ENCODE data around the gene INPP5E.

INPP5E gene

GRCh38 chr9:136403538-136403914 is 36.1 kb downstream of the INPP5E start:
- DNase-seq (ENCODE audit: low spot score): no peak

GRCh38 chr9:136402067-136402466 is 37.6 kb downstream of the INPP5E start:
- DNase-seq (ENCODE audit: low spot score): no peak

GRCh38 chr9:136401173-136401922 is 38.3 kb downstream of the INPP5E start:
- DNase-seq (ENCODE audit: low spot score): no peak

- peak; percentile 86 for DNase-seq (ENCODE audit: low spot score)
Measured at GRCh38 chr9:136400038-136400834, 39.4 kb downstream of the INPP5E start, which contains the start of gene SNAPC4. Gene SNAPC4, minus strand, starts transcription at chr9:136400170. Its CDS starts 1,742 bp downstream, at chr9:136398428.

DNA sequence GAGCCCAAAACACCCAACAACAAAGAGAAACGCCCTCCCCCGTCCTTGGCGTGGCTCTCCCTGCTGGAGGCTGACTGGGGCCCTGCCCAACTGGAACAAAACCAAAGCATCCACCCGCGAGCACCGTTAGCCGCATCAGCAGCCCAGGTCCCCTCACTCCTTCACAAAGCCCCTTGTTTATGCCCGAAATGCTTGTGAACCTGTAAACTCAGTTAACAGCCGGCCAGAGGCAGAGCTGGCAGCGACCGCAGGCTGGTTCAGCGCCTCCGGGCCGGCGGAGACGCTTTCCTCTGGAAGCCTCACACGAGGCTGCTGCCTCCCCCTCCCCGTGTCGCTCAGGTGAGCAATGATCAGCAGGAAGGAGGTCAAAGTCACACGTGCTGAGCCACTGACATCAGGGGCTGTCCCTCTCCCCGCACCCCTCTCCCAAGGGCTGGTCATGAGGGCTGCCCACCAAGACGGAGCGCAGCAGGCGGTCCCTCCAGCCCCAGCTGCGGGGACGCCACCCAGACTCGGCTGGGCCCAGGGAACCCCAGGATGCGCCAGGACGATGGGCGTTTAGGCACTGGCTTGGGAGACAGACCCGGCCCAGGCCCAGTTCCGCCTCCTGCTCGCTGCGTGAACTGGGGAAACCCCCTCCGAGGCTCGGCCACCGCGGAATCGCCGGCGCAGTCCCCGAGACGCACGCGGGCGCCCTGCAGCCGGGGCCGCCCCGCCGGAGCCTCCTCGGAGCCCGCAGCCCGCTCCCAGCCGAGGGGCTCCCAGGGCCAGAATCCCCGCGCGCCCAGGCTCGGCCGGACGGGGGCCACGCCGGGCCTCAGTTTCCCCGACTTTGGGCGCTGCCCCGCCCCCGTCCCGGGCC is 40.2 kb downstream of the INPP5E start:
- no peak for DNase-seq (ENCODE audit: low spot score)

GRCh38 chr9:136398286-136398685 is 41.4 kb downstream of the INPP5E start:
- no peak for DNase-seq (ENCODE audit: low spot score)

DNA sequence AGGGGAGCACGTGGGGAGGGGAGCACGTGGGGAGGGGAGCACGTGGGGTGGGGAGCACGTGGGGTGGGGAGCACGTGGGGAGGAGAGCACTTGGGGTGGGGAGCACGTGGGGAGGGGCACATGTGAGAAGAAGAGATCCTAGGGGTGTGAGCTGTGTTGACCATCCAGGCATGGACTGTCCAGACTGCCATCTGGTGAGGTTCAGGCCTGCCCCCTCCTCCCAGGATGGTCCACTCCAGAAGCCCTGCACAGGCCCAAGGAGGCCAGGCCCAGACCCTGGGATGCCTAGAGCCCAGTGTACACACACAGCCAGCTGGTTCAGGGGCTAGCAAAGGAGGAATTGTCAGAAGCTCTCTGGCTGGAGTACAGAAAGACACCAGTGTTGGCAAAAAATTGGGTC is 42.0 kb downstream of the INPP5E start:
- no peak for DNase-seq (ENCODE audit: low spot score)

- no peak for DNase-seq (ENCODE audit: low spot score)
Measured at GRCh38 chr9:136396219-136396515, 43.5 kb downstream of the INPP5E start.

DNA sequence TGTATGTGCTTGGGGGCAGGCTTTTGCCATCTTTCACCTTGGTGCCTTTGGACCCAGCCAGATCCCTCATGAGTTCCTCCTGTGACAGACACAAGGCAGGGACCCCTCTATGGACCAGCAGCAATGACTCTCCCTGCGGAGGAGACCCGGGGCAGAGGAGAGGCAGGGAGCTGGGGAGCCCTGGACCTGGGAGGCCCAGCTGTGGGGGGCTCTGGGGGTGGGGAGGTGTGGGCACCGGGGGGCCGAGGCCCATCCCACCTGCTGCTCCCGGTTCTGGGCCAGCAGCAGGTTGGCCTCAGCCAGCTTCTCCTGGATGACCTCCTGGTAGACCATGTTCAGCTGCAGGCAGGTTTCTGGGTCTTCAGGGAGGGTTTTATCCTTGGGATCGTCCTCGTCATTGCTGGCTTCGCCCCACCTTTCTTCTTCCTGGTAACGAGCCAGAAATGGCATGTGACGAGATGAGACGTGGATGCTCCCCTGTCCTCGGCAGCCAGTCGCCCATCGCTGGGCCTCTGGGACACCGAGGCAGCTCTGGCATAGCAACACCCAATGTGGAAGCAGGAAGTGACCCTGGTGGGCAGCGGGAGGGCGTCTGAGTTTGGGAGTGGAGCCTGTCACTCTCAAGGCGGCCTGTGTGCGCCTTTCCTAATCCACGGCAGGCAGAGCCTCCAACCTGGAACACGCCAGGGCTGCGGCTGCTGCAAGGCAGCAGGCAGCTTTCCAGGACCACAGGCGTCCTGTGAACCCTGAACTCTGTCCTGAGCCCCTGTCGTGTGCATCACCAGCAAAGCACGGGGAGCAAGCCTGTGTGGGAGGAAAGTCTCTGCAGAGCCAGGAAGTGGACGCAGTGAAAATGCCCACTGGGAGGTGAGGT is 44.1 kb downstream of the INPP5E start:
- no peak for DNase-seq (ENCODE audit: low spot score)

DNA sequence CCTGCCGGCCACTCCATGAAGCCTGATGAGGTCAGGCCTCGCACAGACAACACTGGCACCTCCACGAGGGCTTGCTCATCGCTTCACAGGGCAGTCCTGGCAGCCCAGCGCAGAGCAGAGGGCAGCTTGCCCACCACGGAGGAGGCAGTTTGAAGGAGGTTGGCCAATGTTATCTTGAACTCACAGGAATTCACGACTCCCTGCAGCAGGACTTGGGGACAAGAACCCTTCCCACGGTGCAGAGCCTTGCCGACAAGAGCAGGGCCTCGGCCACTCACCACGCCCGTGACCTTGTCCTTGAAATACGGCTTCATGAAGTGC is 44.7 kb downstream of the INPP5E start:
- no peak for DNase-seq (ENCODE audit: low spot score)

DNA sequence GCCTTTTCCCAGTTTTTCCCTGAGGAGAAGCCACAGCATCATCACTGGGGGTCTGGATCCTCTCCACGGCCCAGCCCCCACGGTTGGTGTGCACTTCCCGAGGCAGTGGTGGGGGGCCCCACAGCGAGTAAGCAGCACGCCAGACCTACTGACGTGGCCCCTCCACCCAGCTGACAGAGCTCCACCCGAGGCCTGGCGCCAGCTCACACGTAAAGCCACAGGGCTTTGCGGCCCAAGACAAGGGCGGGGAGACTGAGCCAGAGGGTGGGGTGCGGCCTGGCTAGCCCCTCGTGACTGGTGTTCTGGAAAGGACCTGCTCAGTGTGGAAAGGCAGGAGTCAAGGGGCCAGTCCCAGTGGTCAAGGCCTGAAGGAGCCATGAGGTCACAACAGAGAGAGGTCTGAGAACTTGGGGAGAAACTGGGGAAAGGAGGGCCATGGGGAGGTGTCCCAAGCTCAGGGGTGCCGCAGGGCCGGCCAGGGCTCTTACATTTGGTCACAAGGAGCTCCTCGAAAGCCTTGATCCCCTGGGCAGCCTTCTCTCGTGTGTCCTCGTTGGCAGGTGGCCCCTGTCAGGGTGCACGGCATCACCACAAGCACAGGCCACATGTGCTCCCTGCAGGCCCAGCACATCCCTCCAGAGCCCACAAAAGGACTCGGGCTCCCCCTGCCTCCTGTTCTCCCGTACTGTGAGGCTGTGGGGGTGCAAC is 45.2 kb downstream of the INPP5E start:
- DNase-seq (ENCODE audit: low spot score): no peak

DNA sequence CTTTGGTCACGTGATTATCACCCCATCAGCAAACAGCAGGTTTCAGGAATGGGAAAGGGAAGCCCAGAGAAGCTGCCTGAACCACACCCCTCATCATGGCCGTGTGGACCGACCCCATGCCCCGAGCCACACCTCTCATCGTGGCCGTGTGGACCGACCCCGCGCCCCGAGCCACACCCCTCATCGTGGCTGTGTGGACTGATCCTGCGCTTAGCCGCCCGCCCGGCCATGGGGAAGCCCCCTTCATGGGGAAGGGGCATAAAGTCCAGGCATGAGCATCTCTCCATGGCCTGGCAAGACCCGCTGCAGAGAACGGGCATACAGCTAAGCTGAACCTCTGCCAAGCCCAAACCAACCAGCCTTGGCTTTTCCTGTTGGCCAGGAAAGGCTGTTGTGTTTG is 46.1 kb downstream of the INPP5E start:
- DNase-seq (ENCODE audit: low spot score): no peak

DNA sequence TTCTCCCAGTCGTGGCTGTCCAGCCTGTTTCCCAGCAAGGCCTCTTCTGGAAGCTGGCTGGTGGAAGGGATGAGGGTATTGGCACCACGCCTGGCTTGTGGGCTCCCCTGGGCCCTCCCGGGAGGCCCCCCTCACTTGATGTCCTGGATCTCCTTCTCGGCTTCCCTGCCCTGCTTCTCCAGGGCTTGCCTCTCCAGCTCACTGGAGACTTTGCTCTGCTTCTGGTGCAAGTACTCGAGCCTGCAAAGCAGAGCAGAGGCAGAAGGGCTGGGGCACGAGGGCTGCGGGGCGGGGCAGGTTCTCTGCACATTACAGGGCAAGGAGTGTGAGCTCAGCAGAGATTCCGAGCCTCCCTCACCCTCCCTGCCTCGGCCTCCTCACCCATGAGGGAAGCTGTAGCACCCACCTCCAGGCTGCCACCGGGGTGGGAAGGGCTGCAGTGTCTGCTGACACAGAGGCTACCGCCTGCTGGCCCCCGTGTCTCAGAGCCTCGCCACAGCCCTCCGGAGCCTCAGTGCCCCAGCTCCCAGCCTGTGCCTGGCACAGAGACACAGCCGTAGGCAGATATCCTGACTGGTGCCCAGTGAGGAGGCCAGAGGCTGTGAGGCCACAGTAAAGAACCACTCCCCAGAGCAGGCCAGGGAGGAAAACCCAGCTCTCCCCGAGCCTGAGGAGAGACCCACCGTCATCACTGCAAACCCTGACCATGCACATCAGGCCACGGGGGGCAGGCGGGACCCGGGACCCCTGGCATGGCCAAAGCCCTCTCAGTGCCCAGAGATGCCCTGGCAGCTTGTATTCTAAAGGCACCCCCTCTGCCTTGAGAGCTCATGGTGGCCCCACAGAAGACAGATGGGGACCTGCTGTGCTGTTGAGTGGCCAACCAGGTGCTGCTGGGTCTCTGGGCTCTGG is 46.9 kb downstream of the INPP5E start:
- no peak for DNase-seq (ENCODE audit: low spot score)

DNA sequence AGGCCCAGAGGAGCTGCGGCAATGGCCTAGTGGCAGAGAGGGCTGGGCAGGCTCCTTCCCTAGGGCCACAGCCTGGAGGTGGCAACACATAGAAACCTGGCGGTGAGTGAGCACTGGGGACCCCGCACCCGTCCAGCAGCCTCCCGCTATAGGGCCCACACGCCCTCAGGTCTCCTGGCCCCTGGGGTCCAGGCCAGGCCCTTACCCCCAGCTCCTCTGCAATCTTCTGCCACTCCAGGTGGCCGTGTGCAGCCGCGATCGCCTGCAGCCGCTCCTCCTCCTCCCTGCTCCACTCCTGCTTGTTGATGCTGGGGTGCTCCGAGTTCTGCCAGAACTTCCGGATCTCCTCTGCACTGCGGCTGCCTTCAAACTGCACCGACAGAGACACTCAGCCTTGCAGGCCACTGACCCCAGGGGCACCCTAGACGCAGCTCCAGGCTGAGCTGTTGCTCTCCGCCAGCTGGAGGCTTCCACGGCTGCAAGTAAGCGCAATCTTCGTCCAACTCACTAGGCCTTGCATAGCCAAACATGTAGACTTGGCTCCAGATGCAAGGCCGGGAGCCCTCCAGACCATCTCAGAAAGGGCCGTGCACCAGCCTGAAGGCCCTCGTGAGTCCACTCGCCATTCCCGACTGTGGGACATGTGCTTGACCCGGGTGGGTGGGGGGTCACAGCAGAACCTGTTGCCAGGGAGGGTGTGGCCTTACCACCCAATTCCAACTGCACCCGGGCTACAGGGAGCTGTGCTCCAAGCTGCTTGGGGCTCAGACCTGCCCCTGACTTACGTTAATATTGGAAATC is 47.7 kb downstream of the INPP5E start:
- DNase-seq (ENCODE audit: low spot score): no peak

DNA sequence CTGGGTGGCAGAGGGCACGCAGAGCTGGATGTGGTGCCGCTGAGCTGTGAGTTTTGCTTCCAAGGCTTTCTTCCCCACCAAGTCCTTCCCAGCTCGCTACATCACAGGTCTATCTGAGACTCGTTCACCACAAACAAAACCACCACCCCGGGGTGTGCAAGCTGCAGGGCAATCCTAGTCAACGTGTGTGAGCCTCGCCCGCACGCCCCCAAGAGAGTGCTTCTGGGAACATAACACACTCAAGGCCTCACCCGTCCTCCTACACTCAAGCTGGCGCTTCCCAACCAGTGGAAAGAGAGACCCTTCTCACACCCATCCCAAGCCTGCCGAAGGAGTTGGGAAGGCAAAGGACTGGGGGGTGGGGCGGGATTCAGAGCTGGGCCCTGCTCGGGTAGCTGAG is 50.2 kb downstream of the INPP5E start:
- DNase-seq (ENCODE audit: low spot score): no peak

GRCh38 chr9:136387217-136387616 is 52.4 kb downstream of the INPP5E start:
- no peak for DNase-seq (ENCODE audit: low spot score)

- DNase-seq (ENCODE audit: low spot score): no peak
Measured at GRCh38 chr9:136386018-136386417, 53.6 kb downstream of the INPP5E start.

DNA sequence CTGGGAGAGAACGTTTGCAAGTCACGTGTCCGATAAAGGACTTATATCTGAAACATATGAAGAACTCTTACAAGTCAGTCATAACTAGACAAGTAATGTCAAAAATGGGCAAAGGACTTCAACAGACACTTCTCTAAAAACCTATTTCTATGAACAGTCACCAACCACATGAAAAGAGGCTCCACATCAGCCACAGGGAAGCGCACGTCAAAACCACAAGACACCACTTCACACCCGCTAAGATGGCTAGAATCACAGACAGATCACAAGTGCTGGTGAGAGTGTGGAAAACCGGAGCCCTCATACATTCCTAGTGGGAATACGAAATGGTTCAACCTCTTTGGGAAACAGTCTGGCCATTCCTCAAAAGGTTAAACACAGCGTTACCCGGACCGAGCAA is 54.6 kb downstream of the INPP5E start:
- DNase-seq (ENCODE audit: low spot score): no peak

- DNase-seq (ENCODE audit: low spot score): no peak
Measured at GRCh38 chr9:136383436-136383835, 56.2 kb downstream of the INPP5E start.

All from putamen (tissue), 1 donor.